Breast epithelium (tissue), 4 donors: ENCODE measurements around the gene PPP1R15B. TPM values are rescaled to one million over a fixed set of nuclear protein-coding genes. Genes with fewer than 3 reads are reported as not detected.
A peak's percentile ranks its signal among the peaks of the same experiment; 100 is the strongest.

Source experiments
- DNase-seq, 2 donors: peaks; one replicate each; pipeline ENCODE4 v3.0.0-alpha.2; 2019; ENCODE audit warnings: low spot score in 2 of 2
- H3K27ac ChIP-seq, 2 donors: fragments of 200-600 bp; sonication (generic) in 1 of 2; one replicate each; pipeline ENCODE4 v1.5.1; 2016 to 2019; ENCODE audit warnings: mild to moderate bottlenecking in 1 of 2
- H3K27me3 ChIP-seq, 2 donors: fragments of 200-600 bp; sonication (generic) in 1 of 2; one replicate each; pipeline versions ENCODE4 v1.5.1 to v1.6.0; 2017 to 2019; ENCODE audit warnings: control low read depth in 1 of 2, mild to moderate bottlenecking in 1 of 2
- H3K36me3 ChIP-seq: fragments of 200-600 bp; one replicate; pipeline ENCODE4 v1.5.1; 2019
- H3K4me1 ChIP-seq, 2 donors: fragments of 200-600 bp; sonication (generic); one replicate each; pipeline ENCODE4 v1.5.1; 2016 to 2019; ENCODE audit warnings: control low read depth in 1 of 2
- H3K4me3 ChIP-seq, 3 donors: fragments of 200-600 bp; sonication (generic); 1 replicate in 2 of 3; 2 replicates in 1 of 3; pipeline ENCODE4 v1.5.1; 2016 to 2019; ENCODE audit warnings: mild to moderate bottlenecking in 3 of 3, moderate library complexity in 2 of 3
- H3K9me3 ChIP-seq, 2 donors: fragments of 200-600 bp; sonication (generic) in 1 of 2; one replicate each; pipeline ENCODE4 v1.5.1; 2016 to 2019; ENCODE audit warnings: control low read depth in 1 of 2
- CTCF ChIP-seq, 3 donors: fragments of 450-650 bp; IDR thresholded peaks; one replicate each; pipeline ENCODE4 v1.5.1; 2016 to 2017; ENCODE audit warnings: antibody characterized with exemption in 3 of 3, mild to moderate bottlenecking in 3 of 3, moderate library complexity in 3 of 3
- POLR2A ChIP-seq: fragments of 450-650 bp; IDR thresholded peaks from one replicate; pipeline ENCODE4 v1.6.1; 2016; ENCODE audit warnings: antibody characterized with exemption, mild to moderate bottlenecking, moderate library complexity
- POLR2AphosphoS5 ChIP-seq, 3 donors: sonication (generic); formaldehyde crosslinking; IDR thresholded peaks; one replicate each; pipeline ENCODE4 v1.6.1; 2017; ENCODE audit warnings: antibody characterized with exemption in 3 of 3
- intact Hi-C: fragments of 100-400 bp; cut with DNase I; formaldehyde crosslinking; loops from one replicate; pipeline ENCODE4 v1.15.1; 2023; ENCODE audit warnings: low total_unique reads
- total RNA-seq, 3 donors: library from RNA; depleted of rRNA; stranded (reverse); fragments of >200 nt; gene quantifications; one replicate each; pipeline ENCODE4 v1.1.0, GENCODE V29; 2016

Gene PPP1R15B
- 10 to 100 TPM; 47.5 to 91.6 (median 53.3) TPM for total RNA-seq

GRCh38 chr1:204411451-204412204, at the start of gene PPP1R15B:
Gene PPP1R15B (minus strand): TSS chr1:204411817. CDS start chr1:204411411, 406 bp downstream.
- H3K4me3 ChIP-seq = peak within 1 kb of the TSS; percentile 95 to 99 (median 95)
- H3K9me3 ChIP-seq = no peaks in the 10 kb centered on the region
- DNase-seq = peak; percentile 97
- H3K27me3 ChIP-seq = no peaks in the 10 kb centered on the region
- H3K36me3 ChIP-seq = no peaks in the 10 kb centered on the region
- intact Hi-C loops = loop anchor here (10.0 kb wide), 1 partner anchor 513 kb away; no protein-coding TSS in a partner anchor
- TF ChIP-seq POLR2AphosphoS5 (IDR thresholded peaks at IDR 0.05) = peak; percentile 94 to 97 (median 96)
- peak; percentile 94 for TF ChIP-seq POLR2A
- TF ChIP-seq CTCF (IDR thresholded peaks at IDR 0.05) = no peak
- no peaks in the 10 kb centered on the region for H3K4me1 ChIP-seq
- peak within 1 kb of the TSS; percentile 99 to 100 for H3K27ac ChIP-seq

GRCh38 chr1:204460346-204460745, 48.7 kb upstream of the PPP1R15B start:
- Histone ChIP-seq H3K4me1 (no peaks in the 10 kb centered on the region), H3K27me3 (no peaks in the 10 kb centered on the region), H3K36me3 (no peaks in the 10 kb centered on the region), H3K27ac (peak overlapping the region in 1 of 2 donors; percentile 53), H3K4me3 (no peak overlapping the region), H3K9me3 (no peaks in the 10 kb centered on the region)
- intact Hi-C loops = loop anchor here (5.0 kb wide), 1 partner anchor 378 kb away; no protein-coding TSS in a partner anchor
- no peak for DNase-seq
- no peak for TF ChIP-seq POLR2A
- TF ChIP-seq POLR2AphosphoS5 (IDR thresholded peaks at IDR 0.05) = no peak
- no peak for TF ChIP-seq CTCF (IDR thresholded peaks at IDR 0.05)

- intact Hi-C loops = loop anchor here (5.0 kb wide), 1 partner anchor 377 kb away; no protein-coding TSS in a partner anchor
- DNase-seq = no peak
- Histone ChIP-seq H3K9me3 (no peaks in the 10 kb centered on the region), H3K36me3 (no peaks in the 10 kb centered on the region), H3K27me3 (no peaks in the 10 kb centered on the region), H3K4me3 (no peak overlapping the region), H3K4me1 (no peaks in the 10 kb centered on the region), H3K27ac (peak overlapping the region in 1 of 2 donors; percentile 17)
- TF ChIP-seq CTCF (IDR thresholded peaks at IDR 0.05) (no peak), POLR2A (no peak), POLR2AphosphoS5 (IDR thresholded peaks at IDR 0.05) (no peak)
Observed at GRCh38 chr1:204459706-204460105, 48.1 kb upstream of the PPP1R15B start.

- intact Hi-C loops = no loop called here
- H3K9me3 ChIP-seq = no peaks in the 10 kb centered on the region
Observed at GRCh38 chr1:204457666-204458065, 46.0 kb upstream of the PPP1R15B start.

More at GRCh38 chr1:204457666-204458065, 46.0 kb upstream of the PPP1R15B start:
- DNase-seq = no peak
- Histone ChIP-seq H3K27ac (peak overlapping the region in 1 of 2 donors; percentile 29), H3K4me3 (no peak overlapping the region), H3K36me3 (no peaks in the 10 kb centered on the region), H3K27me3 (no peaks in the 10 kb centered on the region), H3K4me1 (no peaks in the 10 kb centered on the region)
- TF ChIP-seq POLR2A = no peak
- no peak for TF ChIP-seq POLR2AphosphoS5 (IDR thresholded peaks at IDR 0.05)
- no peak for TF ChIP-seq CTCF (IDR thresholded peaks at IDR 0.05)
